HG03378 (cell line): Measurements from ENCODE around the gene KCNQ1.

Source experiments
- ATAC-seq: cut with Tn5 transposase; IDR thresholded peaks from one replicate; pipeline ENCODE4 v1.9.1; 2021; ENCODE audit warnings: mild to moderate bottlenecking, moderate library complexity; ENCODE audit not compliant: unreplicated experiment

The KCNQ1 gene

DNA sequence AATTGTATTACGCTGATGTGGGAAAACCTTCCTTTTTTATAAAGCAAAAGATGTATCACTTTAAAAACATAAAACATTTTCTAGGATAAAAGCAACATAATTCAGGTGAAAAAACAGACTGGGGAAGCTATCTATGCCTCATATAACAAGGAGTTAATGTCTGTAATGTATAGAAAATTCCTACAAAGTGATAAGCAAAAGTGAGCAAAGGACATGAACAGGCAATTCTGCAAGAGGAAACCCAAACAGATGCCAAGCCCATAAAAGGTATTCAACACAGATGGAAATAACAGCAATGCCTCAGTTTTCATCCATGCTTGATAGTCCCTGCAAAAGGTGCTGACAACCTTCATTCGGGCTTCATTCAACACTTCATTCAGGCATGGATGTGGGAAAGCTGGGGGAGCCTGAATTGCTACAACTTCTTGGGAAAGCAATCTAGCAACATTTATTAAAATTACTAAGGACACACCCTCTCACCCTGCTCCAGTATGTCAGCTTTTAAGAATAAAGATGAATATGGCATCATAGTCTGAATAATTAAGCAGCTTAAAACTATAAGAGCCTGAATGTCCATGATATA, 215.6 kb downstream of the KCNQ1 start:
- no peak for ATAC-seq

DNA sequence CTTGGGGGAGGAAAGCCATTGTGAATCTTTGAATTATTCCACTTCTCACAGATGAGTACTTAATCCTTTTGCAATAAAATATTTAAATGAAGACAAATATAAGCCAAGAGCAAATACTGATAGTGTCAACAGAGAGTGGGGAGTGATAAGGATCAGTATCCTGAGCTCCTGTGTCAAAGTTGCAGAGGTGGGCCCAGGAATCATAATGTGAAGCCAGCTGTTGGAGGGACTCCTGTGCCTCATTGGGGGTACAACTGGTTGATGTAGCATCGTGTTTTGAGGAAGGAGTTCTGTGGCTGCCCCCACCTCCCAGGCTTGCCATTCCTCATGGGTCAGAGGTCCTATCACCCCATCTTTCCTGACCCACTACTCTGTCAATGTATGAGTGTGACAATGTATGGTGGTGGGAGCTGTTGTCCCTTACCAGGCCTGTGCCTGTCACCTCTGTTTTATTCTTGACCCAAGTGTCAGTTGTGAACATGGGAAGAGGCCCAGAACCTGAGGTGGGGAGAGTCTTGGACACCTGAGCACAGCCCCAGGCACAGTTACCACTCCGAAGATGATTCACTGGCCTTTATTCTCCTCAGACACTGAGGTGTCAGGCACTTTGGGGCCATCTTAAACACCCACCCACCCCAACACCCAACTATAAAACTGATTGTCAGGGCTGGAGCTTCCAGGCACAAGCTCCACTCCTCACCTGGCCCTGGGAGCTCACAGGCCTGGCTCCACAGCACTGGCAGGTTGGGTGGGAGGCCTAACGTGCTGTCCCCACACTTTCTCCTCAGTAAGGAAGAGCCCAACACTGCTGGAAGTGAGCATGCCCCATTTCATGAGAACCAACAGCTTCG, 216.6 kb downstream of the KCNQ1 start:
- no peak for ATAC-seq

DNA sequence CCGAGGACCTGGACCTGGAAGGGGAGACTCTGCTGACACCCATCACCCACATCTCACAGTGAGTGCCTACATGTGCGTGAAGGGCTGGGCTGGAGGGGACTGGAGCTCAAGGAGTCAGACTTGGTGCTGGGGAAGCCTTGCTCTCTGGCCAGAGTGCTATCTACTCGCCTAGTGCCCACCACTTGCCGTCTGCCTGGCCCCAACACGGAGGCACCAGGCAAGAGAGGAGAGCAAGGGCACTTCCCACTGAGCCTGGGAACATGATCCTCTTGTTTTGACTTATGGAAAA, 217.2 kb downstream of the KCNQ1 start:
- ATAC-seq: no peak

DNA sequence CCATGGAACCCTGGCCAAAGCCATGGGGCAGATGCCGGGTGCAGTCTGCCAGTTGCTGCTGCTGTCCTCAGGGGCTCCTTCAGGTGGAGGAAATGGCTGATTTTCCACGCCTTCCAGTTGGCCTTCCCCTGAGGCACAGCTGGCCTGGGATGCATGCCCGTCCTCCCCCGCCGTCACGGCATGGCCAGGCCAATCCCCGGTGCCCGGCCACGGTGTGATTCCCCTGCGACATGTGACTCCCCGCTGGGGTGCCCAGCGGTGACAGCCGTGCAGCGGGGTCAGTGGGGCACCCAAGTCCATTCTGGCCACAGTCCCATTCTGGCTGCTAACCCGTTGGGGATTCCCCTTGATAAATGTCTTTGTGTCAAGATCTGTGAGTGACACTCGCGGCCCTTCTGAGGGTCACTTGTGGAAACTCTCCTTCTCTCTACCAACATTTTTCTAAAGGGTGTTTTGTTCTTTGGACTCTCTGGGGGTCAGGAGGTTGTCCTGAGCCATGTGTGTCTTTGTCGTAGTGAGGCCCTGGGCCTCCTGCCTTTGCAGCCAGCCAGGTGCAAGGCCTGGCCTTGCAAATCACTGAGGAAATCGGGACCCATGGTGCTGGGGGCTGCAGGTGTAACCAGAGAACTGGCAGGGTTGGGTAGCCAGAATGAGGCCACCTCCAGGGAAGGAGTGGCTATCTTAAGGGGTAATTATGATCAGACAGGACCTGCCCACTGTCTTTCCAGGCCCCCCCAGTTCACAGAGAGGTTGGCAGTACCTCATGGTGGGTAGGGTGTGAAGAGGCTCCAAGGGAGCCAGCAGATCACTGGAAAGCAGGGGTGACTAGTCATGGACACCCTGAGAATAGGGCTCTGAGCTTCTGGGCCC, 217.9 kb downstream of the KCNQ1 start:
- no peak for ATAC-seq

DNA sequence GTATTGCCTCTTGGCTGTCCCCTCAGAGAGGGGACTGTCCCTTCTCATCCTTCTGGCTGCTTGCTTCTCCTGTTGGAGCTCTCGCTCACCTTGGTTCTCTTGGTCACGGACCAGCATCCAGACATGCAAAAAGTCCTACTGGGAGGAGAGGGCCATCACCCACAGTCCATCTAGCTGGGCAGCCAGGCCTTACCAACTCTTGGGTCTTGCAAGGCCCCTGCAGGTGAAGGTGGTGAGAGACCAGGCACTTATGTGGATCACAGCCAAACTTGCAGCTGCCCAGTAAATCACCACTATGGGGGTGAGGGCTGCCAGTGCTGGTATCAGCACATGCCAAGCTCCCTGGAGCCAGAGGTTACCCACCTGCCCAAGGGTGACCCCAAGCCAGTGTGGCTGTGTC, 218.7 kb downstream of the KCNQ1 start:
- ATAC-seq: no peak

DNA sequence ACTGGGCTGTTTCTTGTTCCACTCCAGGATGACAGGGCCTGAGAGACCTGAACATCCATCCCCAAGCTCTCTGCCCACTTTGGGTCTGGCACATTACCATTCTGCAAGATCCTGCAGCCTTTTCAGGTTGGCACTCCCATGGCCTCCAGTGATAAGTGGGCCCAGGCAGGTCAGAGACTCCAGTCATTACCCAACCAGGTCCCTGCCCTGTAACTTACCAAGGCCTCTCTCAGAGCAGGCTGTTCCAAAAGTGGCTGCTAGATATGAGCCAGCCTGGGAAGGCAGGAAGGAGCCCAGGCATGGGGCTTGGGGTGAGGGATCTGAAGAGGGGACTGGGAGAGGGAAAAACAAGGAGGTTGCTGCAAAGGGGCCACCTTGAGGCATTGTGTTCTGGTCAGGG, 219.1 kb downstream of the KCNQ1 start:
- no peak for ATAC-seq

DNA sequence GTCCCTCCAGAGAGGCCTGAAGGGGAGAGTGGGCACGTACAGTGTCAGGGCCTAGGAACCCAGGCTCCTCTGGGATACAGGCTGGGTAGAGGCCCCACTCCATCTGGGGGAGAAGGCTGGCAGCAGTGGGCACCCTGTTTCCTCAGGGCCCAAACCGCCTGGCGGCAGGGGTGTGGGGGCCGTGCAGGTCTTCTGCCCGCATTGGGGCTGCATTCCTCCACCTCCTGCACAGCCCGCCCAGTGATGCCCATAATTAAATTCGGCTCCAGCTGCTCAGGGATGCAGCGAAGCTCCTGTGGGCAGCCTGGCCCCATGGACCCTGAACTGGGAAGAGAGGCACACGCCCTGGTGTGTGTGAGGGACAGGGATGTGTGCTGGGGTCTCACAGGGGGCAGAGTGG, 219.6 kb downstream of the KCNQ1 start:
- ATAC-seq: no peak

DNA sequence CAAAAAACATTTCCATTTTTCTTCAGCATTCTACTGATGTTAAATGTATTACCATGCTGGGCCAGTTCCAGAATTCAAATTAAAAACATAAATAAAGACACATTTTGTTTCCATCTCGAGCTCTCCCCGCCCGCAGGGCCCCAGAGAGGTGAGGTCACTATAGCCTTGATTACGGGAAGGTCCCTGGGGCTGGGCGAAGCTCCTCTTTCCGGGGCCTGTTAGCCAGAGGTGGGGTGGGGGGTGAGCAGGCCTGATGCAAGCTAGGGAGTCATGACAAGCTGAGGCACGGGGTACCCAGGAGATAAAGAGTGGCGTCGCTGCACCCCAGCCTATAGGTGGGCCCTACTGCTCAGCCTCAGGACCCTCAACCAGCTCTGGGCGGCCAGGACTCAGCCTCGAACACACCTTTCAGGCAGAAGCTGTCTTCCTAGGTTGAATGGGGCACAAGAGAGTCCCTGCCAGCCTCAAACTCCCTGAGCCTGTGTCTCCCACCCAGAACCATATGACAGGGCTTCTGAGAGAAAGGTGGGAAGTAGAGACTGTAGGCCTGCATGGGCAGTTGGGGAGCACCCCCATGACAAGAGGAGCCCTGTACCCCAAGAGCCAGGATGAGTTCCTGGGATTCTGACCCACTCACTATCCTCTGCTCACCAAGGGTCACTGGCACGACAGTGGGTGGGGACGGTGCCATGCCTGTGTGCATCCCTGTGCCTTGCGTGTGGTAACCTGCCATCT, 220.2 kb downstream of the KCNQ1 start:
- ATAC-seq: no peak

DNA sequence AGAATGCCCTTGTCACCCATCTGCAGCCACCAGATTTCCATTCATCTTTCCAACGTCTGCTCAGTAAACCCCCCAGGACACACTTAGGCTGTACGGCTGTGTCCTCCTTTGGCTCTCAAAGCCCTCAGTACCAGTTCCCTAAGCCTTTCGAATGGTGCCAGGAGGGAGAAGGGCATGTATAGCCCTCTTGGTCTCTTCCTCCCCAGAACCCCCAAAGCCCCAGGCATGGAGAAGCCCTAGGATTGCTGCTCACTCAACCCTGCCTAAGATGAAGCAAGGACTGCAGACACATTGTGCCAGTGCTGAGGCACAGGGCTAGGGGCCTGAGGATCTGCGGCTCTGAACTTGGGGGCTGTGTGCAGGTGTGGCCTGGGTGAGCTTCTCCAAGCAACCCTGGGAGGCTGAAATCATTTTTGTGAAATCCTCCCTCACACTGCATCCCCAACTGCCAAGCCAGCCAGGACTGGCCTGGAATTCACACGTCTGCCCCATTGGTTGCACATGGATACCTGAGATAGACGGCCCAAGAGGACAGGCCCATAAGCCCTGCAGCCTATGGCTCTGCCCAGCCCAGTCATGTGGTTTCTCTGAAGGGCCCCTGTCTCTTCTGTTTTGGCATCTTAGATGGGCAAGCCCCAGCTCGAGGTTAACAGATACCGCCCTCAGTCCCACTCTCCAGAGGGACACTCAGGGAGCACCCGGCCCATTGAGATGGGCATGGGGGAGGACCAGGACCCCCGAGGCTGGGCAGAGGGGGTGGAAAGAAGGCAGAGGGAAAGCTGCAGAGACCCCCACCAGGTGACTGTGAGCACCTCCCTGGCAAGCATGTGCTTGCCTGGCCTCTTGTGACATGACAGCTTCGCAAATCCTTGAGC, 221.0 kb downstream of the KCNQ1 start:
- no peak for ATAC-seq

DNA sequence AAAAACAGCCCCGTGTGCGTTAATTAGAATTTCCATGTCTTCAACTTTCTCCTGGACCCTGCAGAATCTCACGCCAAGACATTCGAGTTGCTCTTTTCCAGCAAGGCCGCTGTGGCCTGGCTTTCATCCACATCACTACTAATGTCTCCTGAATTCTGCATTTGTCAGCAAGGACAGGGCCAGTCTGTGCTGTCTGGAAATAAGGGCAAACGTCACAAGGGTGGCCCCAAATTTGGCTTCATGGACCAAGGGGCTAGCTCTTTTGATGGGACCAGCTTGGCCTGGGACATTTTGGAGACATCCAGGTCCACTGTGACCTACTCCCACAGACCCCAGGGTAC, 221.6 kb downstream of the KCNQ1 start:
- ATAC-seq: no peak

DNA sequence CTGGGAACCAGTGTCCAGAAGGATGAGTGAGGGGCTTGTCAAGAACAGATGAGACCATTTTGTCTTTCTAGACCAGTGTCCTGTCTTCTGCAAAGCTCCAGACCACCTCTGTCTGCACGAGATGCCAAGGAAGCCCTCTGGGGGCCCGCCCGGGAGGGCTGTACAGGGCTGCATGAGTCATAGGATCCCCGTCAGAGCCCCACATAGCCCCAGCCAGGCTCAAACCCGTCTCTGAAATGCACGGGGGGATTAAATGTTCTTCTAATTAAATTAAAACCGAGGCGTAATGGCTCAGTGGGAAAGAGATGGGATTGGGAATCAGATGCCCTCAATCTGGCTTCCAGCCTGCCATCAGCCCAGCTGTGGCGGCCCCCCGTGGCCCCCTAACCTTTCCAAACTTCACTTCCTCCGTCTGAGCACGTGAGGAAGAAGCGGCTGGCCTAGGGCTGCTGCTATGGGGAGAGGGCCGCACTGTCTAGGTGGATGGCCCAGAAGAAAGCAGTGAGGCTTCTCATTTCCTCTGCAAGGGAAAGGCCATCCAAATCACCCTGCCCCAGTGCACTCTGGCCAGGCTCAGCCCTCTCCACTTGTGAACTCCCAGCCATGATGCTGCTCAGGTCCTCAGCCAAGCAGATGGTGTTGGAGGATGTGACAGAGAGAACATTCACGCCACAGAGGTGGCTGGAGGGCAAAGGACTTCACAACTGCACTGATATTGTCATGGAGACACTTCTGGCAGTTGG, 222.2 kb downstream of the KCNQ1 start:
- ATAC-seq: no peak

DNA sequence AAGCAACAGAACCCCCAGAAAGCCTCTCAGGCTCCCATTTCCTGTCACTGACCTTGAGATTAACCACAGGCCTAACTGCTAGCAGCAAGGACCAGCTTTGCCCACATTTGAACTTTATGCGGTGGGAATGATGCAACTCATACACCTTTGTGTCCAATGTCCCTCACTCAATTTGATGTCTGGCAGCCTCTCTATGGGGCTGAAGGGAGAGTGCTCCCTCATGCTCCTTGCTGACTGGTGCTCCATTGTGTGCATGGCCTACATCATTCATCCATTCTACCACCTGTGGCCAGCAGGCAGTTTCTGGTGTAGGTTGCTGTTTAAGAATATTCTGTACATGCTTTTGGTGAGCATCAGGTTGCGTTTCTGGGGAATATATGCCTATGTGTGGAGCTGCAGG, 223.1 kb downstream of the KCNQ1 start:
- ATAC-seq: no peak

DNA sequence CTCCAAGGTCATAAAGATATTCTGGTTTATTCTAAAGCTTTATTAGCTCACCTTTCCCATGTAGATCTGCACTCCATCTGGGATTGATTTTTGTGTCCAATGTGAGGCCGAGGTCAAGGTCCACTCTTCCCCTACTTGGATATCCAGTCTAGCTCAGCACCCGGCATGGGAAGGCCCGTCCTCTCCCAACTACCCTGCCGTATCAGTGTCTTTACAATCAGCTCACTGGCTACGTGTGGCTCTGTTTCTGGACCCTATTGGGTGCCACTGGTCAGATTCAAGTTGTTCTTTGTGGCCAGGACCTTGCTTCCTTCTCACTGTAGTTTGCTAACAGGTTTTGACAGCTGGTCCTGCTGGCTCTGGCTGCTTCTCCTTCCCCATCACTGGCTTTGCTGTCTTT, 224.1 kb downstream of the KCNQ1 start:
- no peak for ATAC-seq

DNA sequence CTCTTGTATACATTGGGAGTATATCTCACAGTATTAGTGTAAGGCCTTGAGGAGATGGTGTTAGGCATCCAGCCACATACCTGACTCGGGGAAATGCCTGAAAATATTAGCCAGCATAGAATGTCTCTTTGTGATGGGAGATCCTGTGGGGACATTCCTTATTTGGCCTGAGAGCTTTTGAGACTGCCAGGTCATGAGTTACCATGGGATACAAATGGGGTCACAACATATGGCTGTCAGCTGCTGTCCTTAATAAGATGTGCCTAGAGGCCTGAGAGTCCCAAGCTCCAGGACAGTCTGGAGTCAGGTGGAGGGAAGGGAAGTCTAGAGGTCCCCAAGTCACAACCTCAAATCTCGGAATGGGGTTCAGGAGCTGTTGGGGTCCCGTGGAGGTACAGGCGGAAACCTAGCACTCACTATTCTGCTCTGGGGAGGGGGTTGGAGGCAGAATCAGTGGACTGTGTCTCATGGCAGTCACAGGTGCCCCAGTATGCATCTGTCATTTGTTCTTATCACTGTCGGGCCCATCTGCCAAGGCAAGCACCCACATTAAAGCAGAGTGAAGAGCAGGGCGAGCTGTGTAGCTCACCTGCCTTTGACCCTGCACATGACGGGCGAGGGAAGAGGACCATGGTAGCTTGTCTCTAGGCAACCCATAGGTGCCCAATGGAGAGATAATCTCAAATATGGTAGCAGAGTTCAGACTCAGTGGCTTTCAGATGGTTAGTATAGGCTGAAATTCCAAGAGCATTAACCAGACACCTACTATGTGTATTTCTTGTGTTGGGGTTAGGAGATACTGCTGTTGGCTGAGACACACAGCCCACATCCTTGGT, 225.0 kb downstream of the KCNQ1 start:
- ATAC-seq: no peak

DNA sequence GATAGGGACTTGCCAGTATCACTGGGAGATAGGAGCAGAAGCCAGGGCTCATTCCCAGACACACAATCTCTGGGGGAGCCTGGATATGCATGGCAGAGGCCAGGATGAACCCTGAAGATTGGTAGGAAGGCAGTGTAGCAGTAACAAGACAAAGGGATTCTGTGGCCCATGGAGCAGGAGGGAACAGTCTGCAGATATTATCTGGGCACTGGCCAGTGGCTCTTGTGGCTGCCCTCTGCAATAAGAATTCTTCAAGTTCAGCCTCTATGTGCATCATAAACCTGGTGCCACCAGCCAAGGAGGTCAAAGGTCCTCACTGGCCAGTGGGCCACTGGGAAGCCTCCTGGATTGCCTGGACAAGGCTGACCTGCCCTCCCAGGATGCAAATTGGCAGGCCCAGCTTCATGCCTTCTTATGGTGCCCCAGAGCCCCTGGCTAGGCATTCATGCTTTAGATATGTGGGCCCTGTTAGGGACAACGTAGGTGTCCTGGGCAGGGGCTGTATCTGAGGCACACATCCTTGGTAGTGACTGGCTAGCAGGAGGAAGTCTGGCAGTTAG, 225.8 kb downstream of the KCNQ1 start:
- ATAC-seq: no peak

DNA sequence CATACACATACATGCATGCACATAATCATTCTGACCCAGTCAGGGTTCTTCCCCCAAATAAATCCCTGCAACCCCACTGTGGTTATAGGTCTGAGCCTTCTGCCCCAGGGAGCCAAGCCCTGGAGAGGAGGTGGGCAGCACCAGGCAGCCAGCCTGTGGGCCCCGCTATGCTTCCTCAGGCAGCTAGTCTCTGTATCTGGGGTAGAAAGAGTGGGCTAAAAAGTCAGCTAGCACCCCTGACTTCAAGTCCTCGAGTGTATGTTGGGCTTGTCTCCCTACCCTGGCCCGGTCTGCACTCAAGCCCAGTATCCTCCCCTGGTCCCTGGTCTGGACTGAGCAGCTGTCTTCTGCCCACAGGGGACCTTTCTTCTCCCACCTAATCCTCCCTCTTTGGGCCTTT, 226.9 kb downstream of the KCNQ1 start:
- no peak for ATAC-seq

DNA sequence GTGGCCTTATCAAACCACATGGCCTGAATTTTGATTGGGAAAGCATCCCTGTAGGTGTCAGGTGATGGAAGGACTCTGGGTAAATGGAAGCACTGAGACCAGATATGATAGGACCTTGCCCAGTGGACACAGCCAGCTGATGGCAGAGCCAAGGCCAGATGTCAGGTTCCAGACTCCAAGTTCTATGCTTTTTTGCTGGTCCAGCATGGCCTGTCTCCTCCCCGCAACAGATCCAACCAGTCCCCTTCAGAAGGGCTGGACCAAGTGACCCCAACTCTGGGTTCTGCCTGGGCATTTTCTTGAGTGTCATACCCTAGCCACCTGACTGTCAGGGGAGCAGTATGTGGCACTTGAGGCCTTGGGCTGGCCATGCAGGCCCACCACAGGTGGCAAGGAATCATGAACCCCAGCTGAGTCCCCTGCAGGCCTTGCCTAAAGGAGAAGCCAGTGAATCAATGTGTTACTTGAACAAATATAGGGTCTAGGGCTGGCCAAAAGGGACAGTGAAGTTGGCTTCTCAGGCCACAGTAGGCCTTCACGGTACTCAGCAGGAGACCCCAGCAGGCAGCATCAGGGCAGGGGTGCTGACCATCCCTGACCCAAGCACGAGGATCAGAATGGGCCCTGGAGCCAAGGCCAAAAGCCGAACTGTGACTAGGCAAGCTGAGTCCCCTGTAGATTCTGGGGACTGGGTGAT, 227.9 kb downstream of the KCNQ1 start:
- ATAC-seq: no peak

DNA sequence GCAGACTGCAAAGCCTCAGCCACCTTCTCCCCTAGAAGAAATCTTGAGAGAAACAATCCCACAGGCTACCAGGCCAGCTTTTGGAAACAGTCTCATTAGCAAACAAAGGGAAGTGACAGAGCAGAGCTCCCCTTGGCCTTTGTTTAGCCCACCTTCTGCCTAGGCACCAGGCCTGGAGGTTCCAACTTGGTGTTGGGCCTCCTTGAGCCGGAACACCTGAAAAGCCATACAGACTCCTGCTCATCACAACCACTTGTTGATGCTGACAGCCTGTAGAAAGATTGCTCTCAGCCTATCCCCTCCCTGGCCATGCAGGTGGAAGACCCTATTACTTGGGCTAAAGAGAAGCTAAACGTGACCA, 228.4 kb downstream of the KCNQ1 start:
- ATAC-seq: no peak
